Trophoblast cell (in vitro differentiated cells and primary cell): ENCODE data around the gene ADAMTSL3.
"Not testable (repeated sequence)": the region's sequence is repeated elsewhere in the genome, so short reads cannot be mapped to it uniquely, and the experiment has no call there.

Source experiments
- DNase-seq, 2 donors: peaks; one replicate each; pipeline ENCODE4 v3.0.0-alpha.2; 2016
- H2AFZ ChIP-seq: 2 replicates; pipeline ENCODE4 v1.6.1; 2013; ENCODE audit warnings: low read length, moderate library complexity, mild to moderate bottlenecking; ENCODE audit not compliant: insufficient read depth, poor library complexity
- H2AK5ac ChIP-seq: 2 replicates; pipeline ENCODE4 v1.6.1; 2013; ENCODE audit warnings: mild to moderate bottlenecking, low read length
- H2BK120ac ChIP-seq: 2 replicates; pipeline ENCODE4 v1.6.1; 2013; ENCODE audit warnings: low read length, mild to moderate bottlenecking, moderate library complexity; ENCODE audit not compliant: insufficient read depth, poor library complexity
- H2BK12ac ChIP-seq: 2 replicates; pipeline ENCODE4 v1.6.1; 2013; ENCODE audit warnings: mild to moderate bottlenecking, low read length, moderate library complexity
- H2BK5ac ChIP-seq: 2 replicates; pipeline ENCODE4 v1.6.1; 2013; ENCODE audit warnings: low read length, low read depth, moderate library complexity, mild to moderate bottlenecking; ENCODE audit not compliant: poor library complexity
- H3K14ac ChIP-seq: 2 replicates; pipeline ENCODE4 v1.6.1; 2013; ENCODE audit warnings: mild to moderate bottlenecking, low read length
- H3K18ac ChIP-seq: 2 replicates; pipeline ENCODE4 v1.6.1; 2013; ENCODE audit warnings: mild to moderate bottlenecking, low read length
- H3K23ac ChIP-seq: 2 replicates; pipeline ENCODE4 v1.6.1; 2013; ENCODE audit warnings: low read length
- H3K27ac ChIP-seq: 2 replicates; pipeline ENCODE4 v1.5.1; 2013; ENCODE audit warnings: low read depth, mild to moderate bottlenecking, inconsistent platforms, low read length, moderate library complexity
- H3K27me3 ChIP-seq: 2 replicates; pipeline ENCODE4 v1.6.1; 2013; ENCODE audit warnings: inconsistent platforms, mild to moderate bottlenecking, low read length, moderate library complexity; ENCODE audit not compliant: insufficient read depth
- H3K36me3 ChIP-seq, 2 experiments: 1 replicate in 1 of 2; 2 replicates in 1 of 2; pipeline ENCODE4 v1.6.1; 2013; ENCODE audit warnings: low read length in 2 of 2, mild to moderate bottlenecking in 2 of 2, moderate library complexity in 1 of 2; ENCODE audit not compliant: insufficient read depth in 2 of 2, control insufficient read depth in 1 of 2
- H3K4ac ChIP-seq: 2 replicates; pipeline ENCODE4 v1.6.1; 2013; ENCODE audit warnings: low read depth, mild to moderate bottlenecking, low read length, moderate library complexity
- H3K4me1 ChIP-seq, 2 experiments: 1 replicate in 1 of 2; 2 replicates in 1 of 2; pipeline ENCODE4 v1.6.1; 2013; ENCODE audit warnings: low read length in 2 of 2, mild to moderate bottlenecking in 2 of 2, moderate library complexity in 1 of 2; ENCODE audit not compliant: insufficient read depth in 2 of 2, control insufficient read depth in 1 of 2
- H3K4me2 ChIP-seq: 2 replicates; pipeline ENCODE4 v1.6.1; 2013; ENCODE audit warnings: inconsistent platforms, mild to moderate bottlenecking, low read length, moderate library complexity
- H3K4me3 ChIP-seq: 2 replicates; pipeline ENCODE4 v1.5.1; 2013; ENCODE audit warnings: mild to moderate bottlenecking, low read depth, low read length, inconsistent platforms
- H3K79me1 ChIP-seq: one replicate; pipeline ENCODE4 v1.6.1; 2013; ENCODE audit warnings: low read length
- H3K79me2 ChIP-seq: 2 replicates; pipeline ENCODE4 v1.6.1; 2013; ENCODE audit warnings: low read length, mild to moderate bottlenecking; ENCODE audit not compliant: control insufficient read depth, insufficient read depth, poor library complexity
- H3K9ac ChIP-seq: 2 replicates; pipeline ENCODE4 v1.6.1; 2013; ENCODE audit warnings: mild to moderate bottlenecking, low read length
- H3K9me3 ChIP-seq: 2 replicates; pipeline ENCODE4 v1.6.1; 2013; ENCODE audit warnings: low read depth, mild to moderate bottlenecking, control low read depth, inconsistent platforms, low read length; ENCODE audit not compliant: insufficient read depth
- H4K12ac ChIP-seq: 2 replicates; pipeline ENCODE4 v1.6.1; 2013; ENCODE audit warnings: low read depth, mild to moderate bottlenecking, low read length, moderate library complexity
- H4K8ac ChIP-seq: 2 replicates; pipeline ENCODE4 v1.6.1; 2013; ENCODE audit warnings: low read depth, mild to moderate bottlenecking, low read length, moderate library complexity
- H4K91ac ChIP-seq: one replicate; pipeline ENCODE4 v1.6.1; 2013; ENCODE audit warnings: low read depth, mild to moderate bottlenecking, low read length, moderate library complexity
- WGBS: extraction: QIAGEN DNeasy Blood & Tissue Kit; methylation state at CpG from one replicate; pipeline ENCODE4 v1.1.7; 2013; ENCODE audit warnings: missing lambda C conversion rate; ENCODE audit not compliant: insufficient read length, insufficient coverage; ENCODE audit errors: extremely low coverage; 5-methylcytosine and 5-hydroxymethylcytosine counted together

ADAMTSL3 gene

DNA sequence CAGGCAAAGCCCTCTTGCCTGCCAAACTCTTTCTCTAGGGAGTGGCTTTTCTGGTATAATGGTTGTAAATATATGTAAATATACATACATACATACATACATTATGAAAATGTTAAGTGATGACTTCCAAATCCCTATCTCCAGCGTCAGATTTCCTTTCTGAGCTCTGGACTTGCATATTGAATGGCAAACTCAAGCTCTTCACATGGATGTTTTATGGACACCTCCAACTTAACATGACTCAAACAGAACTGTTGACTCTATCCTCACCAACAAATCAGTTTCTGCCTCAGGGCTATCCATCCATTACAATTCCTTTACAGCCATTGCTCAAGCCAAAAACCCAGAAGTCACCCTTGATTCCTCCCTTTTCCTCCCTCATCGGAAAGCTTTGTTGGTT is 45.1 kb downstream of the ADAMTSL3 start:
- Histone ChIP-seq H3K36me3 (no peaks in the 10 kb centered on the region), H3K23ac (no peak overlapping the region), H3K4me3 (no peak overlapping the region), H3K14ac (no peak overlapping the region), H3K4me1 (peaks cover 9 to 13% of the 10 kb centered on the region in 2 experiments), H3K4ac (no peak overlapping the region), H3K79me1 (peaks cover 8% of the 10 kb centered on the region), H3K27me3 (no peaks in the 10 kb centered on the region), H2BK120ac (no peak overlapping the region), H2AFZ (no peak overlapping the region), H3K27ac (no peak overlapping the region), H4K8ac (no peak overlapping the region), H3K9ac (no peak overlapping the region), H3K4me2 (no peak overlapping the region), H3K9me3 (no peaks in the 10 kb centered on the region), H4K91ac (no peak overlapping the region), H3K18ac (no peak overlapping the region), H2AK5ac (no peak overlapping the region), H2BK12ac (no peak overlapping the region), H4K12ac (no peak overlapping the region), H2BK5ac (no peak overlapping the region), H3K79me2 (no peaks in the 10 kb centered on the region)
- no peak for DNase-seq
- no CpG with 5 or more reads among the region's 2 CpGs for WGBS

DNA sequence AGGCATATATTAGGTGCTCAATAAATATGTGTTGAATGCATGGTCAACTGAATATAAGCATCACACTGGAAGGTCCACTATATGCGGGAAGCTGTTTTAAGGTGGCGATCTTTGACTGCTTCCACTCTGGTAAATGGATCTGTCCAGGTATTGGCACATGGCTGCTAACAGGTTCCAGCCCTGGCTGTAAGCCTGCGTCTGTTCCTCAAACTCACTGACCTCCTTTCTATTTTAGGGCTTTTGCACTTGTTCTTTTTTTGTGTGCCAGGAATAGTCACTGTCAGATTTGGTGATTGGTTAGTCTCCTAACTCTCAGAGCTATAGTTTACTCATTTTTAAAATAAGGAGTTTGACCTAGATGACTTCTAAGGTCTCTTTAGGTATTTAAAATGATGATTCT is 46.2 kb downstream of the ADAMTSL3 start:
- Histone ChIP-seq H2AFZ (no peak overlapping the region), H3K4ac (no peak overlapping the region), H3K4me3 (no peak overlapping the region), H3K14ac (no peak overlapping the region), H3K4me1 (peaks cover 4 to 8% of the 10 kb centered on the region in 2 experiments), H3K18ac (no peak overlapping the region), H2BK120ac (no peak overlapping the region), H3K4me2 (no peak overlapping the region), H3K27ac (no peak overlapping the region), H2BK12ac (no peak overlapping the region), H3K23ac (no peak overlapping the region), H3K79me1 (peaks cover 3% of the 10 kb centered on the region), H3K27me3 (no peaks in the 10 kb centered on the region), H4K12ac (no peak overlapping the region), H3K9ac (no peak overlapping the region), H3K9me3 (no peaks in the 10 kb centered on the region), H2BK5ac (no peak overlapping the region), H4K8ac (no peak overlapping the region), H2AK5ac (no peak overlapping the region), H4K91ac (no peak overlapping the region), H3K79me2 (no peaks in the 10 kb centered on the region), H3K36me3 (no peaks in the 10 kb centered on the region)
- no CpG with 5 or more reads among the region's 3 CpGs for WGBS
- no peak for DNase-seq

DNA sequence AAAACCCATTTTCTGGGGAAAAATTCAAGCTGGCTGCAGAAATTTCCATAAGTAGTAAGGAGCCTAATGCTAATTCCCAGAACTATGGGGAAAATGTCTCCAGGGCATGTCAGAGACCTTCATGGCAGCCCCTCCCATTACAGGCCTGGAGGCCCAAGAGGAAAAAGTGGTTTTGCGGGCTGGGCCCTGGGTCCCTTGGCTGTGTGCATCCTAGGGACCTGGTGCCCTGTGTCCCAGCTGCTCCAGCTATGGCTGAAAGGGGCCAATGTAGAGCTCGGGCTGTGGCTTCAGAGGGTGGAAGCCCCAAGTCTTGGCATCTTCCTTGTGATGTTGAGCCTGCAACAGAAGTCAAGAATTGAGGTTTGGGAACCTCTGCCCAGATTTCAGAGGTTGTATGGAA is 48.4 kb downstream of the ADAMTSL3 start:
- H3K9ac ChIP-seq, H3K79me2 ChIP-seq, H2AK5ac ChIP-seq, H2BK120ac ChIP-seq, H3K27ac ChIP-seq, H3K27me3 ChIP-seq, H2AFZ ChIP-seq, DNase-seq, H3K36me3 ChIP-seq, H3K14ac ChIP-seq, H4K8ac ChIP-seq, H3K4me2 ChIP-seq, H2BK12ac ChIP-seq, H3K18ac ChIP-seq, H3K4me3 ChIP-seq, H2BK5ac ChIP-seq, H4K91ac ChIP-seq, H3K4me1 ChIP-seq, H3K4ac ChIP-seq, H3K9me3 ChIP-seq, H4K12ac ChIP-seq, H3K79me1 ChIP-seq, H3K23ac ChIP-seq: not testable (repeated sequence)
- WGBS: no CpG with 5 or more reads among the region's 2 CpGs

DNA sequence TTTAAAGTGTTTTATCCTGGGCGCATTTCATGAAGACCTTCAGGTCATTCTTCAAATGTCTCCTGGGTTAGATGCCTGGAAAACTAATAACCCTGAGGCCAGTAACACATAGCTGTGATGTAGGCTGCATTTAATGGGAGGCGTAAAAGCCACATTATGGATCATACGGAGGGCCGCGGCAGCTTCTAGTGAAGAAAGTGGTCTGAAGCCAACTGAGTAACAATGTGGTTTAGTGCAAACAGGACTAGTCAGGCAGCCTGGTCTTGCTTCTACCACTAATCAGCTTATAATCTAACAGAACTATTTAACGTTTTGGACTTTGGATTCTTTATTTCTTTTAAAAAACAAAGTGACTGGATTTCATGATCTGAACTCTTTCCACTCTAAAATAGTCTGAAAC is 54.4 kb downstream of the ADAMTSL3 start:
- Histone ChIP-seq H4K12ac (no peak overlapping the region), H3K4me3 (no peak overlapping the region), H2BK120ac (no peak overlapping the region), H3K9me3 (no peaks in the 10 kb centered on the region), H3K27ac (no peak overlapping the region), H3K27me3 (no peaks in the 10 kb centered on the region), H3K23ac (no peak overlapping the region), H2AFZ (no peak overlapping the region), H3K36me3 (no peaks in the 10 kb centered on the region), H3K9ac (no peak overlapping the region), H3K14ac (no peak overlapping the region), H2AK5ac (no peak overlapping the region), H3K79me1 (no peaks in the 10 kb centered on the region), H3K4me2 (no peak overlapping the region), H3K18ac (no peak overlapping the region), H3K4ac (no peak overlapping the region), H2BK5ac (no peak overlapping the region), H4K8ac (no peak overlapping the region), H3K79me2 (no peaks in the 10 kb centered on the region), H2BK12ac (no peak overlapping the region), H3K4me1 (no peaks in the 10 kb centered on the region), H4K91ac (no peak overlapping the region)
- no CpG with 5 or more reads among the region's 6 CpGs for WGBS
- DNase-seq: no peak
